Left ventricle myocardium superior (tissue), 1 donor: ENCODE data around the gene ERFL. TPM values are rescaled to one million over a fixed set of nuclear protein-coding genes. Genes with fewer than 3 reads are reported as not detected.
A peak's percentile ranks its signal among the peaks of the same experiment; 100 is the strongest.

Experiments used
- ATAC-seq: fragments of 200-7000 bp; cut with Tn5 transposase; one replicate; pipeline ENCODE4 v1.9.1; 2020; ENCODE audit warnings: mild to moderate bottlenecking, moderate library complexity
- DNase-seq: peaks from one replicate; pipeline ENCODE4 v3.0.0-alpha.2; 2020
- intact Hi-C: fragments of 100-400 bp; cut with micrococcal nuclease; formaldehyde crosslinking; loops from one replicate; pipeline ENCODE4 v1.11.0; 2022
- total RNA-seq: library from RNA; stranded (reverse); fragmentation: NEBNext Ultra II Directional; extraction: Animal tissue kit (Norgen Biotek cat#: 25700); gene quantifications from one replicate; pipeline ENCODE4 v1.2.1, GENCODE V29; 2021
- donor health status: DM: no; HTN: yes; CAD: no; lungs with severe emphysema.

The ERFL gene
- total RNA-seq, 1 donor from 2014 or later, result not detected

- intact Hi-C loops, result no loop called here
- DNase-seq, result no peak
- no peak for ATAC-seq
Measured at GRCh38 chr19:41904118-41904870, 24.0 kb downstream of the ERFL start.

GRCh38 chr19:41903193-41903953 is 24.9 kb downstream of the ERFL start:
- DNase-seq (no peak), ATAC-seq (no peak)
- intact Hi-C loops, result no loop called here

GRCh38 chr19:41902594-41902993 is 25.7 kb downstream of the ERFL start:
- DNase-seq (no peak), ATAC-seq (no peak)
- intact Hi-C loops, result no loop called here

GRCh38 chr19:41901707-41902360 is 26.4 kb downstream of the ERFL start:
- ATAC-seq, result no peak
- intact Hi-C loops, result no loop called here
- no peak for DNase-seq

- intact Hi-C loops, result no loop called here
- DNase-seq, result no peak
Measured at GRCh38 chr19:41898235-41898634, 30.0 kb downstream of the ERFL start.

GRCh38 chr19:41897820-41898219 is 30.4 kb downstream of the ERFL start:
- DNase-seq (no peak), ATAC-seq (no peak)
- intact Hi-C loops, result no loop called here

More at GRCh38 chr19:41898235-41898634, 30.0 kb downstream of the ERFL start:
- ATAC-seq, result no peak

GRCh38 chr19:41897181-41897580 is 31.1 kb downstream of the ERFL start:
- DNase-seq (no peak), ATAC-seq (no peak)
- intact Hi-C loops, result no loop called here

GRCh38 chr19:41896581-41896942 is 31.7 kb downstream of the ERFL start:
- intact Hi-C loops, result no loop called here
- ATAC-seq (no peak), DNase-seq (no peak)

- DNase-seq (no peak), ATAC-seq (no peak)
- intact Hi-C loops, result no loop called here
Measured at GRCh38 chr19:41895745-41896580, 32.3 kb downstream of the ERFL start.

GRCh38 chr19:41894350-41894749 is 33.9 kb downstream of the ERFL start:
- ATAC-seq (no peak), DNase-seq (no peak)
- intact Hi-C loops, result no loop called here

GRCh38 chr19:41893899-41894298 is 34.4 kb downstream of the ERFL start:
- ATAC-seq (no peak), DNase-seq (no peak)
- intact Hi-C loops, result no loop called here

GRCh38 chr19:41892173-41892902 is 35.9 kb downstream of the ERFL start:
- intact Hi-C loops, result no loop called here
- no peak for ATAC-seq
- DNase-seq, result no peak

GRCh38 chr19:41890936-41891335 is 37.3 kb downstream of the ERFL start:
- intact Hi-C loops, result no loop called here
- no peak for ATAC-seq
- no peak for DNase-seq

GRCh38 chr19:41889896-41890295 is 38.4 kb downstream of the ERFL start:
- no peak for ATAC-seq
- DNase-seq, result no peak
- intact Hi-C loops, result no loop called here

GRCh38 chr19:41888926-41889325 is 39.3 kb downstream of the ERFL start:
- intact Hi-C loops, result no loop called here
- DNase-seq, result no peak
- no peak for ATAC-seq

GRCh38 chr19:41887711-41888382 is 40.4 kb downstream of the ERFL start:
- DNase-seq (peak; percentile 44), ATAC-seq (no peak)
- intact Hi-C loops, result no loop called here

GRCh38 chr19:41886761-41887710 is 41.2 kb downstream of the ERFL start:
- intact Hi-C loops, result no loop called here
- ATAC-seq (no peak), DNase-seq (no peak)
